OCI-LY7 (cell line): ENCODE results near the gene PRR12. TPM values are rescaled to one million over a fixed set of nuclear protein-coding genes. Genes with fewer than 3 reads are reported as not detected.

ENCODE experiments used
- BruUV-seq: library from RNA; stranded (reverse); fragments of 400-500 nt; replicated peaks from 2 replicates; lab custom pipeline; 2021; lab: Mats Ljungman, UMichigan
- CTCF ChIA-PET: fragments of 300-600 bp; sonication (Branson Sonifier 250); formaldehyde crosslinking; loops from one replicate; lab custom pipeline; 2022; ENCODE audit warnings: antibody characterized with exemption; ENCODE audit not compliant: unreplicated experiment; lab: Charles Lee
- POLR2A ChIA-PET: fragments of 300-600 bp; sonication (Branson Sonifier 250); formaldehyde crosslinking; loops from one replicate; lab custom pipeline; 2022; ENCODE audit warnings: antibody characterized with exemption; lab: Charles Lee
- DNase-seq: peaks from one replicate; pipeline ENCODE4 v3.0.0-alpha.2; 2015; ENCODE audit warnings: low spot score
- H2AFZ ChIP-seq: fragments of 200-600 bp; sonication (generic), shearing (Covaris generic); 2 replicates; pipeline ENCODE4 v1.6.1; 2014; ENCODE audit warnings: mild to moderate bottlenecking, antibody characterized with exemption, low read length, moderate library complexity
- H3K27ac ChIP-seq: fragments of 200-600 bp; sonication (generic); 2 replicates; pipeline ENCODE4 v1.5.1; 2014; ENCODE audit warnings: mixed run types, low read depth, mild to moderate bottlenecking, moderate library complexity, low read length, inconsistent platforms; ENCODE audit not compliant: poor library complexity, severe bottlenecking
- H3K36me3 ChIP-seq: fragments of 200-600 bp; sonication (generic); 2 replicates; pipeline ENCODE4 v1.6.1; 2014; ENCODE audit warnings: mild to moderate bottlenecking, antibody characterized with exemption, low read length, moderate library complexity, mixed read lengths; ENCODE audit not compliant: insufficient read depth
- H3K4me1 ChIP-seq: fragments of 200-600 bp; sonication (generic); 2 replicates; pipeline ENCODE4 v1.5.1; 2014; ENCODE audit warnings: mild to moderate bottlenecking, low read length; ENCODE audit not compliant: insufficient read depth, poor library complexity, severe bottlenecking
- H3K4me2 ChIP-seq: fragments of 200-600 bp; sonication (generic); 2 replicates; pipeline ENCODE4 v1.6.1; 2014; ENCODE audit warnings: mild to moderate bottlenecking, low read length
- H3K4me3 ChIP-seq: fragments of 200-600 bp; sonication (generic); 2 replicates; pipeline ENCODE4 v1.5.1; 2014; ENCODE audit warnings: mild to moderate bottlenecking, low read depth, low read length; ENCODE audit not compliant: poor library complexity, severe bottlenecking
- H3K79me2 ChIP-seq: fragments of 200-600 bp; sonication (generic); 2 replicates; pipeline ENCODE4 v1.6.1; 2016; ENCODE audit warnings: low read depth, mild to moderate bottlenecking, low read length, moderate library complexity, mixed read lengths; ENCODE audit not compliant: insufficient read depth
- H3K9me2 ChIP-seq: fragments of 200-600 bp; sonication (generic); 2 replicates; pipeline ENCODE4 v1.6.1; 2016; ENCODE audit warnings: mild to moderate bottlenecking, low read length, mixed read lengths; ENCODE audit not compliant: insufficient read depth
- H3K9me3 ChIP-seq: fragments of 200-600 bp; sonication (generic); 2 replicates; pipeline ENCODE4 v1.6.1; 2014; ENCODE audit warnings: mild to moderate bottlenecking, mixed run types, low read length, mixed read lengths
- H4K20me1 ChIP-seq: fragments of 200-600 bp; sonication (generic); 2 replicates; pipeline ENCODE4 v1.6.1; 2014; ENCODE audit warnings: mild to moderate bottlenecking, antibody characterized with exemption, low read length, moderate library complexity, mixed read lengths; ENCODE audit not compliant: insufficient read depth
- CTCF ChIP-seq: fragments of 200-600 bp; sonication (generic); conservative IDR thresholded peaks from 2 replicates; pipeline ENCODE4 v1.5.1; 2014; ENCODE audit warnings: mild to moderate bottlenecking, antibody characterized with exemption, low read length, moderate library complexity, mixed read lengths
- EZH2phosphoT487 ChIP-seq: fragments of 200-600 bp; sonication (generic); IDR thresholded peaks from 2 replicates; pipeline ENCODE4 v1.6.1; 2018; ENCODE audit warnings: low read depth, borderline replicate concordance, mild to moderate bottlenecking, mixed run types, antibody characterized with exemption, low read length, moderate library complexity, mixed read lengths
- intact Hi-C: fragments of 100-400 bp; cut with micrococcal nuclease; formaldehyde crosslinking; loops from one replicate; pipeline ENCODE4 v1.10.0; 2022; ENCODE audit not compliant: unreplicated experiment
- total RNA-seq, 2 experiments: library from RNA; depleted of rRNA in 1 of 2; stranded (reverse); fragments of >200 nt in 1 of 2; shearing (Covaris generic) in 1 of 2; gene quantifications; 2 replicates each; pipeline ENCODE4 v1.2.3, GENCODE V29; 2014 to 2022

The PRR12 gene
- total RNA-seq, 2 experiments from 2014 or later: 6.5 to 32.8 TPM

GRCh38 chr19:49583239-49583638 is 7.7 kb upstream of the PRR12 start:
- Histone ChIP-seq H3K9me2 (no peaks in the 10 kb centered on the region), H3K4me3 (no peak overlapping the region), H3K4me1 (peaks cover 18% of the 10 kb centered on the region), H3K36me3 (no peaks in the 10 kb centered on the region), H3K4me2 (no peak overlapping the region), H4K20me1 (no peaks in the 10 kb centered on the region), H3K27ac (no peak overlapping the region), H3K79me2 (peaks cover 15% of the 10 kb centered on the region), H3K9me3 (no peaks in the 10 kb centered on the region), H2AFZ (no peak overlapping the region)
- intact Hi-C loops: no loop called here
- no peak for DNase-seq
- ChIA-PET POLR2A (interaction anchor here (0.6 kb wide), 1 partner anchor 44 kb away, joined by 3 read pairs; no protein-coding TSS in a partner anchor), CTCF (no interaction called here)
- BruUV-seq: no TSS peak
- TF ChIP-seq EZH2phosphoT487 (no peak), CTCF (no peak)

- Histone ChIP-seq H3K36me3 (no peaks in the 10 kb centered on the region), H4K20me1 (no peaks in the 10 kb centered on the region), H3K4me3 (no peak overlapping the region), H3K9me2 (no peaks in the 10 kb centered on the region), H3K4me1 (peaks cover 13% of the 10 kb centered on the region), H3K79me2 (peaks cover 2% of the 10 kb centered on the region; the same call in 1 of the 2 replicates), H2AFZ (no peak overlapping the region), H3K4me2 (no peak overlapping the region), H3K9me3 (no peaks in the 10 kb centered on the region), H3K27ac (no peak overlapping the region)
- ChIA-PET CTCF (interaction anchor here (0.5 kb wide), 1 partner anchor 434 kb away, joined by 3 read pairs; no protein-coding TSS in a partner anchor), POLR2A (no interaction called here)
- intact Hi-C loops: no loop called here
- BruUV-seq: no TSS peak
- TF ChIP-seq CTCF (no peak), EZH2phosphoT487 (no peak)
- no peak for DNase-seq
Measured at GRCh38 chr19:49585023-49585422, 6.0 kb upstream of the PRR12 start.

GRCh38 chr19:49587227-49587626 is 3.8 kb upstream of the PRR12 start:
- no peak overlapping the region for H3K4me2 ChIP-seq
- intact Hi-C loops: no loop called here
- H3K9me2 ChIP-seq: no peaks in the 10 kb centered on the region
- BruUV-seq: no TSS peak
- peaks cover 5% of the 10 kb centered on the region for H3K4me1 ChIP-seq
- H4K20me1 ChIP-seq: no peaks in the 10 kb centered on the region
- no peak overlapping the region for H2AFZ ChIP-seq
- peaks cover 7% of the 10 kb centered on the region for H3K79me2 ChIP-seq
- no peaks in the 10 kb centered on the region for H3K9me3 ChIP-seq
- ChIA-PET POLR2A (interaction anchor here (1.6 kb wide), 1 partner anchor 89 kb away, joined by 3 read pairs; no protein-coding TSS in a partner anchor), CTCF (no interaction called here)
- H3K4me3 ChIP-seq: no peak overlapping the region
- TF ChIP-seq EZH2phosphoT487 (no peak), CTCF (no peak)
- no peak overlapping the region for H3K27ac ChIP-seq
- no peak for DNase-seq
- H3K36me3 ChIP-seq: no peaks in the 10 kb centered on the region
